DOHH2 (cell line): ENCODE measurements around the gene ERFE.

Experiments
- H3F3A ChIP-seq: fragments of 200-600 bp; sonication (generic), shearing (Covaris generic); 2 replicates; pipeline ENCODE4 v1.6.0; 2016; ENCODE audit warnings: antibody characterized with exemption, mild to moderate bottlenecking; ENCODE audit not compliant: control insufficient read depth, insufficient read depth
- H3K27ac ChIP-seq: fragments of 200-600 bp; sonication (generic); 2 replicates; pipeline ENCODE4 v1.5.1; 2014; ENCODE audit warnings: low read depth, mild to moderate bottlenecking, low read length, moderate library complexity
- H3K27me3 ChIP-seq: fragments of 200-600 bp; sonication (generic); 2 replicates; pipeline ENCODE4 v1.6.1; 2014; ENCODE audit warnings: mild to moderate bottlenecking, low read length, mixed read lengths; ENCODE audit not compliant: control insufficient read depth
- H3K36me3 ChIP-seq: fragments of 200-600 bp; sonication (generic); 2 replicates; pipeline ENCODE4 v1.6.1; 2014; ENCODE audit warnings: mild to moderate bottlenecking, low read length, moderate library complexity, mixed read lengths; ENCODE audit not compliant: control insufficient read depth
- H3K4me1 ChIP-seq: fragments of 200-600 bp; sonication (generic); 2 replicates; pipeline ENCODE4 v1.6.1; 2014; ENCODE audit warnings: mild to moderate bottlenecking, low read length, mixed read lengths; ENCODE audit not compliant: control insufficient read depth
- H3K4me2 ChIP-seq: fragments of 200-600 bp; sonication (generic); 2 replicates; pipeline ENCODE4 v1.6.0; 2014; ENCODE audit warnings: mild to moderate bottlenecking, low read length, moderate library complexity
- H3K4me3 ChIP-seq: fragments of 200-600 bp; sonication (generic); 2 replicates; pipeline ENCODE4 v1.5.1; 2014; ENCODE audit warnings: mild to moderate bottlenecking, low read length, mixed read lengths
- H3K79me2 ChIP-seq: fragments of 200-600 bp; sonication (generic); 2 replicates; pipeline ENCODE4 v1.6.1; 2014; ENCODE audit warnings: mild to moderate bottlenecking, low read length, mixed read lengths; ENCODE audit not compliant: control insufficient read depth
- H3K9me2 ChIP-seq: fragments of 200-600 bp; sonication (generic); replicated peaks from 2 replicates; pipeline ENCODE4 v1.6.1; 2014; ENCODE audit warnings: mild to moderate bottlenecking, low read length, mixed read lengths; ENCODE audit not compliant: control insufficient read depth
- H3K9me3 ChIP-seq: fragments of 200-600 bp; sonication (generic); 2 replicates; pipeline ENCODE4 v1.6.1; 2014; ENCODE audit warnings: antibody characterized with exemption, low read length, mixed read lengths; ENCODE audit not compliant: control insufficient read depth, insufficient read depth
- H4K20me1 ChIP-seq: fragments of 200-600 bp; sonication (generic); 2 replicates; pipeline ENCODE4 v1.6.0; 2014; ENCODE audit warnings: low read depth, mild to moderate bottlenecking, antibody characterized with exemption, low read length, moderate library complexity; ENCODE audit not compliant: control insufficient read depth, insufficient read depth
- CTCF ChIP-seq: fragments of 200-600 bp; sonication (generic); IDR thresholded peaks from one replicate; pipeline ENCODE4 v1.5.1; 2014; ENCODE audit warnings: antibody characterized with exemption, mild to moderate bottlenecking, low read depth, low read length; ENCODE audit not compliant: poor library complexity, severe bottlenecking
- EZH2phosphoT487 ChIP-seq: fragments of 200-600 bp; sonication (generic); IDR thresholded peaks from 2 replicates; pipeline ENCODE4 v1.6.1; 2017; ENCODE audit warnings: borderline replicate concordance, mild to moderate bottlenecking, antibody characterized with exemption, low read length, moderate library complexity, mixed read lengths

The ERFE gene

DNA sequence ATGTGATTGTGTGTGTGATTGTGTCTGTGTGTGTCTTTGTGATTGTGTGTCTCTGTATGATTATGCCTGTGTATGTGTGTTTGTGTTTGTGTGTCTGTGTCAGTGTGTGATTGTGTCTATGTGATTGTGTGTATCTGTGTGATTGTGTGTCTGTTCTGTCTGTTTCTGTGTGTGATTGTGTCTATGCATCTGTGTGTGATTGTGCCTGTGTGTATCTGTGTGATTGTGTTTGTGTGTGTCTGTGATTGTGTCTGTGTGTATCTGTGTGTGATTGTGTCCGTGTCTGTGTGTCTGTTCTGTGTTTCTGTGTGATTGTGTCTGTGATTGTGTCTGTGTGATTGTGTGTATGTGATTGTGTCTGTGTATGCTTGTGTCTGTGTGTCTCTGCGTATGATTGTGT lies 32.4 kb upstream of the ERFE start:
- Histone ChIP-seq H3K9me3 (peaks cover 7% of the 10 kb centered on the region; the same call in 1 of the 2 replicates), H3F3A (no peaks in the 10 kb centered on the region), H3K36me3 (no peaks in the 10 kb centered on the region), H3K4me3 (no peak overlapping the region), H3K4me2 (no peak overlapping the region), H4K20me1 (no peaks in the 10 kb centered on the region), H3K27me3 (no peaks in the 10 kb centered on the region), H3K79me2 (no peaks in the 10 kb centered on the region), H3K4me1 (no peaks in the 10 kb centered on the region), H3K27ac (no peak overlapping the region), H3K9me2 (no peaks in the 10 kb centered on the region)
- TF ChIP-seq CTCF (no peak), EZH2phosphoT487 (no peak)

- Histone ChIP-seq H3K4me3 (no peak overlapping the region), H3K9me2 (no peaks in the 10 kb centered on the region), H3K4me2 (no peak overlapping the region), H3K36me3 (no peaks in the 10 kb centered on the region), H3K79me2 (no peaks in the 10 kb centered on the region), H3F3A (no peaks in the 10 kb centered on the region), H3K27me3 (no peaks in the 10 kb centered on the region), H3K9me3 (peaks cover 7% of the 10 kb centered on the region; the same call in 1 of the 2 replicates), H3K27ac (no peak overlapping the region), H3K4me1 (no peaks in the 10 kb centered on the region), H4K20me1 (peaks cover 2% of the 10 kb centered on the region; the same call in 1 of the 2 replicates)
- no peak for TF ChIP-seq EZH2phosphoT487
- TF ChIP-seq CTCF = no peak
Observed at GRCh38 chr2:238126775-238127164, 32.0 kb upstream of the ERFE start.

DNA sequence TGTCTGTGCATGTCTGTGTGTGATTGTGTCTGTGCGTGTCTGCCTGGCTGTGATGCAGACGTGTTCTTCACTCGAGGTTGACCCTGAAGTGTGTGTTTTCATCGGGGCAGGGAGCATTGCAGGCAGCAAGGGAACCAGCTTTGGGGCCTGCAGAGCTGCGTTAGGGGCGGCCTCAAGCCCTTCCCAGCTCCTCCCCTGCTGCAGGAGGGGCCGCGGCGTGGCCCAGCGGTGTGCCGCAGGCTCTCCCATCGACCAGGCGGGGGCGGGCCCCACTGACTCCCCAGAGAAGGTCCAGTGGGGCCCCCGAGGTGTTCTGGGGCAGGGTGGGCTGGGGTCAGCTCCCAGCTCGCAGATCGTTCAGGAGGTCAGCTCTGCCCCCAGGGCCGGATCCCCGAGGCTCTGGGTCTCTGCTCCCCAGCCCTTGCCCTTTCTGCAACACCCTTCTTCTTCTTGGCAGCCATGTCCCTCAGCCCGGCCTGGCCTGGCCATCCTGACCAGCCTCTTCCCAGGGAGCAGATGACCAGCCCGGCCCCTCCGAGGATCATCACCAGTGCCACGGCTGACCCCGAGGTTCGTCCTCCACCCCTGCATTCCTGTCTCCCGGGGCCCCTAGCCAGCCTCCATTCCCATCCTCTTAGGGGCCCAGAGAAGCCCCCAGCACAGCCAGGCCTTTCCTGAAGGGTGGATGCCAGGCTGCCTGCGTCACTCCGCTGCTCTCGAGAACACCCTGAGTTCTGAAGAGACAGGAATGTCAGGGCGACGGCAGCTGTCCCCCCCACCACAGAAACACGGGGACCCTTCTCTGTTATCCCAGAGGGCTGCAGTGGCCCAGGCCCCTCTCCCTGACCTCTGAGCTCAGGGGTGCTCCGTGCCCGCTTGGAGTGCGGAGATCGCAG lies 31.4 kb upstream of the ERFE start:
- no peaks in the 10 kb centered on the region for H3K9me2 ChIP-seq
- no peak overlapping the region for H3K4me2 ChIP-seq
- TF ChIP-seq EZH2phosphoT487 = no peak
- TF ChIP-seq CTCF = no peak

More for the DNA sequence above, 31.4 kb upstream of the ERFE start:
- Histone ChIP-seq H3F3A (no peaks in the 10 kb centered on the region), H3K36me3 (no peaks in the 10 kb centered on the region), H3K9me3 (peaks cover 7% of the 10 kb centered on the region; the same call in 1 of the 2 replicates), H3K27ac (no peak overlapping the region), H3K4me1 (no peaks in the 10 kb centered on the region), H3K79me2 (no peaks in the 10 kb centered on the region), H4K20me1 (peaks cover 2% of the 10 kb centered on the region; the same call in 1 of the 2 replicates), H3K4me3 (no peak overlapping the region), H3K27me3 (no peaks in the 10 kb centered on the region)
